Measurements from ENCODE around the gene ZDHHC14. TPM values are rescaled to one million over a fixed set of nuclear protein-coding genes. Genes with fewer than 3 reads are reported as not detected.
"Not testable (repeated sequence)": the region's sequence is repeated elsewhere in the genome, so short reads cannot be mapped to it uniquely, and the experiment has no call there.

The ZDHHC14 gene
- total RNA-seq, 2 donors from 2014 or later: 10.2 to 10.6 TPM

- Histone ChIP-seq H3K36me3 (replicated peaks in 1 of 2; ENCODE audit: insufficient read depth in 1 of 2, low read depth in 2 of 2) (no peaks in the 10 kb centered on the region), H3K4me3 (no peak overlapping the region), H3K27ac (no peak overlapping the region), H3K27me3 (no peaks in the 10 kb centered on the region), H3K9me3 (no peaks in the 10 kb centered on the region), H3K4me1 (no peaks in the 10 kb centered on the region)
- no peak for ATAC-seq
- intact Hi-C loops (cut with DNase I): no loop called here
- WGBS, 2 donors: 36 to 38% methylated on average over 6 of the region's 6 CpGs
- no peak for DNase-seq
- TF ChIP-seq CTCF (IDR thresholded peaks at IDR 0.05) (no peak), POLR2A (IDR thresholded peaks at IDR 0.05) (no peak)
Measured at GRCh38 chr6:157335829-157336228, 45.2 kb upstream of the ZDHHC14 start.

GRCh38 chr6:157337276-157337675, 43.7 kb upstream of the ZDHHC14 start:
- H3K4me3 ChIP-seq; H3K4me1 ChIP-seq; DNase-seq; H3K36me3 ChIP-seq (replicated peaks in 1 of 2; ENCODE audit: insufficient read depth in 1 of 2, low read depth in 2 of 2); H3K9me3 ChIP-seq; ATAC-seq; H3K27ac ChIP-seq; intact Hi-C loops (cut with DNase I); H3K27me3 ChIP-seq: not testable (repeated sequence)
- WGBS, 2 donors: 56 to 63% methylated on average over 3 of the region's 3 CpGs

GRCh38 chr6:157337751-157338150, 43.2 kb upstream of the ZDHHC14 start:
- H3K4me3 ChIP-seq: no peak overlapping the region
- TF ChIP-seq CTCF (IDR thresholded peaks at IDR 0.05) (no peak), POLR2A (IDR thresholded peaks at IDR 0.05) (no peak)
- H3K36me3 ChIP-seq (replicated peaks in 1 of 2; ENCODE audit: insufficient read depth in 1 of 2, low read depth in 2 of 2): no peaks in the 10 kb centered on the region
- no peaks in the 10 kb centered on the region for H3K27me3 ChIP-seq
- H3K9me3 ChIP-seq: no peaks in the 10 kb centered on the region
- intact Hi-C loops (cut with DNase I): no loop called here
- ATAC-seq (no peak), DNase-seq (no peak)
- no peaks in the 10 kb centered on the region for H3K4me1 ChIP-seq
- 71 to 72% methylated on average over 2 of the region's 2 CpGs for WGBS, 2 donors
- H3K27ac ChIP-seq: no peak overlapping the region

- ATAC-seq: no peak
- no peak overlapping the region for H3K27ac ChIP-seq
- no peaks in the 10 kb centered on the region for H3K27me3 ChIP-seq
- 76 to 100% methylated on average over 1 of the region's 1 CpG for WGBS, 2 donors
- H3K4me1 ChIP-seq: no peaks in the 10 kb centered on the region
- intact Hi-C loops (cut with DNase I): no loop called here
- no peak for TF ChIP-seq POLR2A (IDR thresholded peaks at IDR 0.05)
- no peak for TF ChIP-seq CTCF (IDR thresholded peaks at IDR 0.05)
- H3K4me3 ChIP-seq: no peak overlapping the region
- H3K36me3 ChIP-seq (replicated peaks in 1 of 2; ENCODE audit: insufficient read depth in 1 of 2, low read depth in 2 of 2): no peaks in the 10 kb centered on the region
- DNase-seq: no peak
- H3K9me3 ChIP-seq: no peaks in the 10 kb centered on the region
Measured at GRCh38 chr6:157339432-157339831, 41.6 kb upstream of the ZDHHC14 start.

- Histone ChIP-seq H3K36me3 (replicated peaks in 1 of 2; ENCODE audit: insufficient read depth in 1 of 2, low read depth in 2 of 2) (no peaks in the 10 kb centered on the region), H3K9me3 (no peaks in the 10 kb centered on the region), H3K27me3 (no peaks in the 10 kb centered on the region), H3K4me1 (no peaks in the 10 kb centered on the region), H3K4me3 (no peak overlapping the region), H3K27ac (peak overlapping the region in 2 of 4 donors; percentile 19 to 59)
- DNase-seq: peak in 2 of 4 donors; percentile 30 to 32
- intact Hi-C loops (cut with DNase I): no loop called here
- TF ChIP-seq CTCF (IDR thresholded peaks at IDR 0.05) (no peak), POLR2A (IDR thresholded peaks at IDR 0.05) (no peak)
- 27 to 41% methylated on average over 4 of the region's 4 CpGs for WGBS, 2 donors
- peak; percentile 73 for ATAC-seq
Measured at GRCh38 chr6:157343732-157344131, 37.3 kb upstream of the ZDHHC14 start.

All from body of pancreas (tissue), 4 donors.